SU-DHL-6 (cell line): ENCODE measurements around the gene MPPED2.

Experiments used
- CTCF ChIP-seq: fragments of 200-600 bp; sonication (generic); IDR thresholded peaks from one replicate; pipeline ENCODE4 v1.5.1; 2017; ENCODE audit warnings: antibody characterized with exemption, mild to moderate bottlenecking, low read length, moderate library complexity; ENCODE audit not compliant: insufficient read depth, poor library complexity, severe bottlenecking
- EZH2phosphoT487 ChIP-seq: fragments of 200-600 bp; sonication (generic), shearing (Covaris generic); conservative IDR thresholded peaks from 2 replicates; pipeline ENCODE4 v1.6.1; 2018; ENCODE audit warnings: mild to moderate bottlenecking, antibody characterized with exemption, low read length, moderate library complexity, mixed read lengths

GRCh38 chr11:30451626-30452025 is 134.5 kb downstream of the MPPED2 start:
- no peak for TF ChIP-seq CTCF
- no peak for TF ChIP-seq EZH2phosphoT487
